B cell (primary cell): Measurements from ENCODE around the gene BTN3A1. TPM values are rescaled to one million over a fixed set of nuclear protein-coding genes. Genes with fewer than 3 reads are reported as not detected.
A peak's percentile ranks its signal among the peaks of the same experiment; 100 is the strongest.

Experiments used
- ATAC-seq: fragments of 200-7000 bp; cut with Tn5 transposase; one replicate; pipeline ENCODE4 v1.10.0; 2021; ENCODE audit warnings: low read depth, mild to moderate bottlenecking, moderate number of reproducible peaks, moderate library complexity
- CTCF ChIA-PET: fragments of 350-600 bp; sonication (Branson Sonifier 250); formaldehyde crosslinking; loops from one replicate; lab custom pipeline; 2021; ENCODE audit warnings: antibody characterized with exemption, inconsistent platforms; lab: Charles Lee
- POLR2A ChIA-PET: fragments of 350-600 bp; sonication (Branson Sonifier 250); formaldehyde crosslinking; loops from one replicate; lab custom pipeline; 2021; ENCODE audit warnings: antibody characterized with exemption; lab: Charles Lee
- DNase-seq: peaks from one replicate; pipeline ENCODE4 v3.0.0; 2013
- H2AFZ ChIP-seq: 2 replicates; pipeline ENCODE4 v1.6.1; 2012; ENCODE audit warnings: mild to moderate bottlenecking, low read depth, low read length; ENCODE audit not compliant: insufficient read depth, poor library complexity, severe bottlenecking
- H3K27ac ChIP-seq, 2 donors: 1 replicate in 1 of 2; 2 replicates in 1 of 2; pipeline ENCODE4 v1.5.1; 2012 to 2013; ENCODE audit warnings: low read length in 2 of 2, mild to moderate bottlenecking in 2 of 2, moderate library complexity in 1 of 2
- H3K27me3 ChIP-seq, 4 experiments: fragments of 200-600 bp in 1 of 4; sonication (generic) in 1 of 4; replicated peaks in 1 of 4; 1 replicate in 2 of 4; 2 replicates in 2 of 4; pipeline versions ENCODE4 v1.6.1 to v1.7.0; 2013 to 2016; ENCODE audit warnings: low read length in 3 of 4, mild to moderate bottlenecking in 2 of 4, mixed read lengths in 1 of 4, moderate library complexity in 1 of 4; ENCODE audit not compliant: insufficient read depth in 4 of 4, control insufficient read depth in 3 of 4; ENCODE audit errors: control extremely low read depth in 1 of 4
- H3K36me3 ChIP-seq, 2 experiments: replicated peaks in 1 of 2; 1 replicate in 1 of 2; 2 replicates in 1 of 2; pipeline versions ENCODE4 v1.6.1 to v1.7.1; 2013; ENCODE audit warnings: low read length in 1 of 2; ENCODE audit not compliant: insufficient read depth in 2 of 2, control insufficient read depth in 1 of 2; ENCODE audit errors: control extremely low read depth in 1 of 2, extremely low read depth in 1 of 2
- H3K4me1 ChIP-seq, 2 donors: fragments of 200-600 bp in 1 of 2; sonication (generic) in 1 of 2; 1 replicate in 1 of 2; 2 replicates in 1 of 2; pipeline versions ENCODE4 v1.5.1 to v1.6.1; 2013 to 2017; ENCODE audit warnings: low read length in 2 of 2; ENCODE audit not compliant: control insufficient read depth in 2 of 2, insufficient read depth in 2 of 2
- H3K4me2 ChIP-seq: replicated peaks from 2 replicates; pipeline ENCODE3; 2012; ENCODE audit warnings: mild to moderate bottlenecking, low read depth, low read length; ENCODE audit not compliant: poor library complexity, severe bottlenecking
- H3K4me3 ChIP-seq, 5 experiments: fragments of 200-600 bp in 1 of 5; sonication (generic) in 1 of 5; 1 replicate in 3 of 5; 2 replicates in 2 of 5; pipeline versions ENCODE4 v1.5.1 to v1.7.0; 2011 to 2016; ENCODE audit warnings: low read length in 4 of 5, mild to moderate bottlenecking in 4 of 5, low read depth in 2 of 5, control low read depth in 1 of 5, moderate library complexity in 1 of 5; ENCODE audit not compliant: insufficient read depth in 1 of 5; ENCODE audit errors: control extremely low read depth in 1 of 5, extremely low read depth in 1 of 5
- H3K79me2 ChIP-seq: fragments of 200-600 bp; sonication (generic); one replicate; pipeline ENCODE4 v1.6.0; 2016; ENCODE audit warnings: low read length; ENCODE audit not compliant: control insufficient read depth, insufficient read depth
- H3K9ac ChIP-seq: fragments of 200-600 bp; sonication (generic); 2 replicates; pipeline ENCODE4 v1.6.1; 2017; ENCODE audit warnings: mild to moderate bottlenecking, low read length, moderate library complexity
- H3K9me3 ChIP-seq, 3 donors: one replicate each; pipeline versions ENCODE4 v1.6.1 to v1.7.1; 2013; ENCODE audit warnings: low read length in 2 of 3; ENCODE audit not compliant: control insufficient read depth in 2 of 3, insufficient read depth in 1 of 3; ENCODE audit errors: control extremely low read depth in 1 of 3
- H4K20me1 ChIP-seq: 2 replicates; pipeline ENCODE4 v1.6.0; 2012; ENCODE audit warnings: mild to moderate bottlenecking, low read length; ENCODE audit not compliant: insufficient read depth, control insufficient read depth, poor library complexity, severe bottlenecking
- H3K27ac Mint-ChIP-seq: one replicate; pipeline ENCODE4 v1.8.0; 2021; ENCODE audit warnings: mixed read lengths
- H3K27me3 Mint-ChIP-seq: one replicate; pipeline ENCODE4 v1.8.0; 2021; ENCODE audit warnings: mixed read lengths
- H3K4me1 Mint-ChIP-seq: one replicate; pipeline ENCODE4 v1.8.0; 2021; ENCODE audit warnings: mixed read lengths
- H3K4me3 Mint-ChIP-seq: one replicate; pipeline ENCODE4 v1.8.0; 2021; ENCODE audit warnings: mixed read lengths
- H3K9me3 Mint-ChIP-seq: one replicate; pipeline ENCODE4 v1.8.0; 2022; ENCODE audit warnings: mixed read lengths; ENCODE audit not compliant: insufficient read depth
- CTCF ChIP-seq: fragments of 200-600 bp; IDR thresholded peaks from one replicate; pipeline ENCODE4 v1.8.0; 2022; ENCODE audit warnings: antibody characterized with exemption, mild to moderate bottlenecking
- EZH2 ChIP-seq: IDR thresholded peaks from 2 replicates; pipeline ENCODE4 v1.6.1; 2012; ENCODE audit warnings: borderline replicate concordance, low read depth, mild to moderate bottlenecking, moderate library complexity, low read length; ENCODE audit not compliant: insufficient read depth, poor library complexity, severe bottlenecking
- WGBS: methylation state at CpG from one replicate; pipeline ENCODE4 v1.1.5; 2013; ENCODE audit warnings: missing lambda C conversion rate; ENCODE audit not compliant: insufficient coverage; 5-methylcytosine and 5-hydroxymethylcytosine counted together
- intact Hi-C: fragments of 100-400 bp; cut with micrococcal nuclease; formaldehyde crosslinking; loops from one replicate; pipeline ENCODE4 v1.10.0; 2022
- polyA plus RNA-seq: library from polyadenylated mRNA; depleted of rRNA; stranded (reverse); fragments of >200 nt; gene quantifications from 2 replicates; pipeline ENCODE4 v1.2.3, GENCODE V29; 2012
- total RNA-seq, 2 donors: library from RNA; stranded (reverse); fragments of 120-200 nt in 1 of 2; gene quantifications; 1 replicate in 1 of 2; 2 replicates in 1 of 2; pipeline versions ENCODE4 v1.2.3 to v1.2.4, GENCODE V29; 2013 to 2022

The BTN3A1 gene
- total and polyA plus RNA-seq, 2 donors (not counting 1 experiment from before 2014, with no cell fraction given): 133 to 175 TPM

DNA sequence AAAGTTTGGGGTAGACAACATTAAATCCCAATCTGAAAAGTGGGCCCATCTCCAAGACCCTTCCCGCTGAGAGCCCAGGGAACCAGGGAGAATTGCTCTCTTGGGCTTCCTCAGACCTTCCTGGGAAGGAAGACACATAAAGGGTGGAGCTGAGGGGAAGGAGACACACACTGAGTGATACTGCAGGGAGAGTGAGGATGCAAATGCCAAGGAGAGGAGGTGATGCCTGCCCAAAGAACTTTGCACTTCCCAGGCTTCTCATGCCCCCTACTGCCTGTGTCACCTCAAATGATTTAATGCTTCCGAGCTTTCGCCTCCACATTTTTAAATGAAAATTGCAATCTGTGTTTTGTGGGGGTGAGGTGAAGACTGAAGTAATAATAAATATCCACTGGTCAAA, 48.2 kb downstream of the BTN3A1 start:
- ChIA-PET CTCF (no interaction called here), POLR2A (no interaction called here)
- TF ChIP-seq CTCF (no peak), EZH2 (no peak)

DNA sequence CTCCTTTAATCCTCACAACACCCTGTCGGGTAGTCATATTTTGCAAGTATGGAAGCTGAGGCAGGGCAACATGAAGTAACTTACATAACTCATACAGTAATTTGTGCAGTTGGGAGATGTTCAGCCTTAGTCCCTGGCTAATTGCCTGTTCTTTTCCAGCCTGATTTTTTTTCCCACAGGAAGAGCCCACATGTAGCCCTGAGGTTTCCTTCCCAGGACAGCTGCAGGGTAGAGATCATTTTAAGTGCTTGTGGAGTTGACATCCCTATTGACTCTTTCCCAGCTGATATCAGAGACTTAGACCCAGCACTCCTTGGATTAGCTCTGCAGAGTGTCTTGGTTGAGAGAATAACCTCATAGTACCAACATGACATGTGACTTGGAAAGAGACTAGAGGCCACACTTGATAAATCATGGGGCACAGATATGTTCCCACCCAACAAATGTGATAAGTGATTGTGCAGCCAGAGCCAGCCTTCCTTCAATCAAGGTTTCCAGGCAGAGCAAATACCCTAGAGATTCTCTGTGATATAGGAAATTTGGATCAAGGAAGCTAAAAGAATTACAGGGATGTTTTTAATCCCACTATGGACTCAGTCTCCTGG, 50.7 kb downstream of the BTN3A1 start:
- H3K4me1 ChIP-seq: peaks cover 6 to 10% of the 10 kb centered on the region in 2 donors
- no peaks in the 10 kb centered on the region for H3K9me3 ChIP-seq
- no peaks in the 10 kb centered on the region for H4K20me1 ChIP-seq
- Mint-ChIP-seq H3K9me3 (no peaks in the 10 kb centered on the region), H3K4me1 (peaks cover 31% of the 10 kb centered on the region), H3K4me3 (no peak overlapping the region), H3K27me3 (no peaks in the 10 kb centered on the region), H3K27ac (peak overlapping the region; percentile 22)
- no peak overlapping the region for H2AFZ ChIP-seq
- TF ChIP-seq EZH2 (no peak), CTCF (no peak)
- H3K4me3 ChIP-seq: no peak overlapping the region
- no peak overlapping the region for H3K4me2 ChIP-seq
- DNase-seq (no peak), ATAC-seq (no peak)
- WGBS: no CpG with 5 or more reads among the region's 1 CpG
- H3K27ac ChIP-seq: no peak overlapping the region
- H3K36me3 ChIP-seq: peaks cover 0 to 42% of the 10 kb centered on the region in 2 experiments
- intact Hi-C loops: no loop called here
- CTCF ChIA-PET: interaction anchor here (1.4 kb wide), 1 partner anchor 19 kb away, joined by 3 read pairs; no protein-coding TSS in a partner anchor
- no peak overlapping the region for H3K9ac ChIP-seq
- H3K27me3 ChIP-seq: no peaks in the 10 kb centered on the region
- POLR2A ChIA-PET: no interaction called here
- H3K79me2 ChIP-seq: peaks cover 1% of the 10 kb centered on the region

More for the DNA sequence above, 48.2 kb downstream of the BTN3A1 start:
- Histone ChIP-seq H3K4me1 (peaks cover 9% of the 10 kb centered on the region in 2 donors), H3K4me3 (no peak overlapping the region), H3K79me2 (no peaks in the 10 kb centered on the region), H3K9ac (no peak overlapping the region), H4K20me1 (no peaks in the 10 kb centered on the region), H3K9me3 (no peaks in the 10 kb centered on the region), H3K4me2 (no peak overlapping the region), H3K36me3 (peaks cover 0 to 64% of the 10 kb centered on the region in 2 experiments), H2AFZ (no peak overlapping the region), H3K27ac (no peak overlapping the region), H3K27me3 (no peaks in the 10 kb centered on the region)
- Mint-ChIP-seq H3K4me3 (no peak overlapping the region), H3K9me3 (no peaks in the 10 kb centered on the region), H3K4me1 (peaks cover 21% of the 10 kb centered on the region), H3K27me3 (no peaks in the 10 kb centered on the region), H3K27ac (peak overlapping the region; percentile 11)
- ATAC-seq (no peak), DNase-seq (no peak)
- intact Hi-C loops: no loop called here
- WGBS: 100% methylated on average over 1 of the region's 3 CpGs
